Liver (tissue), 9 donors: ENCODE results near the gene DAB1. TPM values are rescaled to one million over a fixed set of nuclear protein-coding genes. Genes with fewer than 3 reads are reported as not detected.

ENCODE experiments used
- DNase-seq: peaks from one replicate; pipeline ENCODE4 v3.0.0-alpha.2; 2017; ENCODE audit warnings: low spot score
- H3K27ac ChIP-seq, 2 donors: one replicate each; pipeline ENCODE4 v1.7.0; 2013; ENCODE audit warnings: inconsistent platforms in 2 of 2, low read length in 2 of 2, control low read depth in 1 of 2, low read depth in 1 of 2, mild to moderate bottlenecking in 1 of 2
- H3K27me3 ChIP-seq, 4 donors: one replicate each; pipeline versions ENCODE4 v1.6.1 to v1.7.0; 2013; ENCODE audit warnings: low read length in 3 of 4, inconsistent platforms in 1 of 4, mild to moderate bottlenecking in 1 of 4, moderate library complexity in 1 of 4; ENCODE audit not compliant: control insufficient read depth in 4 of 4, insufficient read depth in 4 of 4
- H3K36me3 ChIP-seq, 4 donors: one replicate each; pipeline versions ENCODE4 v1.6.1 to v1.7.0; 2013; ENCODE audit warnings: low read length in 3 of 4, mild to moderate bottlenecking in 3 of 4, low read depth in 1 of 4, moderate library complexity in 1 of 4; ENCODE audit not compliant: control insufficient read depth in 4 of 4, insufficient read depth in 3 of 4
- H3K4me1 ChIP-seq, 4 donors: one replicate each; pipeline versions ENCODE4 v1.6.1 to v1.7.0; 2013; ENCODE audit warnings: low read length in 3 of 4, mild to moderate bottlenecking in 3 of 4, moderate library complexity in 1 of 4; ENCODE audit not compliant: control insufficient read depth in 4 of 4, insufficient read depth in 4 of 4
- H3K4me3 ChIP-seq, 3 donors: one replicate each; pipeline versions ENCODE4 v1.6.1 to v1.7.0; 2013; ENCODE audit warnings: low read length in 3 of 3, control low read depth in 1 of 3, low read depth in 1 of 3, mild to moderate bottlenecking in 1 of 3
- H3K9ac ChIP-seq, 2 donors: one replicate each; pipeline ENCODE4 v1.7.0; 2013; ENCODE audit warnings: low read length in 2 of 2, mild to moderate bottlenecking in 2 of 2, moderate library complexity in 2 of 2, control low read depth in 1 of 2, low read depth in 1 of 2
- H3K9me3 ChIP-seq, 4 donors: one replicate each; pipeline versions ENCODE4 v1.6.1 to v1.7.0; 2013; ENCODE audit warnings: low read length in 3 of 4; ENCODE audit not compliant: control insufficient read depth in 4 of 4
- EGR1 ChIP-seq, 2 donors: IDR thresholded peaks; 2 replicates each; pipeline ENCODE4 v1.6.1; 2016 to 2018; ENCODE audit warnings: antibody characterized with exemption in 2 of 2, low read depth in 2 of 2
- FOXA1 ChIP-seq: IDR thresholded peaks from 2 replicates; pipeline ENCODE4 v1.6.1; 2016; ENCODE audit warnings: antibody characterized with exemption
- FOXA2 ChIP-seq: IDR thresholded peaks from 2 replicates; pipeline ENCODE4 v1.6.1; 2016; ENCODE audit warnings: antibody characterized with exemption
- GABPA ChIP-seq, 2 donors: IDR thresholded peaks in 1 of 2; conservative IDR thresholded peaks in 1 of 2; 2 replicates each; pipeline ENCODE4 v1.6.1; 2016; ENCODE audit warnings: antibody characterized with exemption in 2 of 2, mild to moderate bottlenecking in 1 of 2, moderate library complexity in 1 of 2
- HNF4A ChIP-seq, 2 donors: conservative IDR thresholded peaks; 2 replicates each; pipeline ENCODE4 v1.6.1; 2016; ENCODE audit warnings: antibody characterized with exemption in 2 of 2, mild to moderate bottlenecking in 2 of 2
- HNF4G ChIP-seq: IDR thresholded peaks from 2 replicates; pipeline ENCODE4 v1.6.1; 2016; ENCODE audit warnings: antibody characterized with exemption
- JUND ChIP-seq, 2 donors: IDR thresholded peaks; 2 replicates each; pipeline ENCODE4 v1.6.1; 2016; ENCODE audit warnings: antibody characterized with exemption in 2 of 2
- NR2F2 ChIP-seq: IDR thresholded peaks from 2 replicates; pipeline ENCODE4 v1.6.1; 2016; ENCODE audit warnings: antibody characterized with exemption
- RAD21 ChIP-seq, 2 donors: IDR thresholded peaks; 2 replicates each; pipeline ENCODE4 v1.6.1; 2016; ENCODE audit warnings: antibody characterized with exemption in 2 of 2, mild to moderate bottlenecking in 2 of 2
- RXRA ChIP-seq, 2 donors: IDR thresholded peaks; 2 replicates each; pipeline ENCODE4 v1.6.1; 2017 to 2018; ENCODE audit warnings: antibody characterized with exemption in 2 of 2, mild to moderate bottlenecking in 1 of 2
- SP1 ChIP-seq: IDR thresholded peaks from 2 replicates; pipeline ENCODE4 v1.6.1; 2018; ENCODE audit warnings: antibody characterized with exemption, mild to moderate bottlenecking
- YY1 ChIP-seq: IDR thresholded peaks from 2 replicates; pipeline ENCODE4 v1.6.1; 2016; ENCODE audit warnings: antibody characterized with exemption, mild to moderate bottlenecking
- WGBS: extraction: QIAGEN DNeasy Blood & Tissue Kit; methylation state at CpG from one replicate; pipeline ENCODE4 v1.1.7; 2013; 5-methylcytosine and 5-hydroxymethylcytosine counted together
- polyA plus RNA-seq, 2 donors: library from polyadenylated mRNA; stranded (reverse) in 1 of 2; unstranded in 1 of 2; fragments of 200-250 nt in 1 of 2; fragments of >200 nt in 1 of 2; fragmentation: Nextera tagmentation in 1 of 2; extraction: Ambion mirVana in 1 of 2; gene quantifications; one replicate each; pipeline versions ENCODE4 v1.2.1 to v1.2.3, GENCODE V29; 2013 to 2015
- total RNA-seq, 2 donors: library from RNA; depleted of rRNA; stranded (reverse); fragments of >200 nt; gene quantifications; one replicate each; pipeline ENCODE4 v1.2.3, GENCODE V29; 2014
- TF ChIP-seq, protein P1 (sequence below): fragments of 150-350 bp; IDR thresholded peaks from 2 replicates; pipeline ENCODE4 v1.5.1; 2017; ENCODE audit warnings: improper control_type of control experiment, low read depth, low read length; ENCODE audit not compliant: missing input control
- TF ChIP-seq, protein P2 (sequence below): IDR thresholded peaks from 2 replicates; pipeline ENCODE4 v1.6.1; 2016; ENCODE audit warnings: antibody characterized with exemption
- TF ChIP-seq, protein P3 (sequence below): IDR thresholded peaks from 2 replicates; pipeline ENCODE4 v1.6.1; 2016; ENCODE audit warnings: antibody characterized with exemption
- TF ChIP-seq, protein P4 (sequence below): IDR thresholded peaks from 2 replicates; pipeline ENCODE4 v1.6.1; 2016; ENCODE audit warnings: antibody characterized with exemption, mild to moderate bottlenecking
- donor health status: healthy.
- donor health status: healthy.
- donor health status: healthy.
- donor health status: healthy.
- donor health status: healthy.

DAB1 gene
- total and polyA plus RNA-seq, 4 donors = 0.54 to 1.7 (median 1.2) TPM

- TF ChIP-seq RAD21 (IDR thresholded peaks at IDR 0.05) = peak; percentile 85 to 89
- TF ChIP-seq FOXA1 = no peak
- peak; percentile 24 to 56 for TF ChIP-seq HNF4A (conservative IDR thresholded peaks at IDR 0.05)
- TF ChIP-seq RXRA (IDR thresholded peaks at IDR 0.05) = peak in 1 of 2 donors; percentile 15
- TF ChIP-seq, protein P1, sequence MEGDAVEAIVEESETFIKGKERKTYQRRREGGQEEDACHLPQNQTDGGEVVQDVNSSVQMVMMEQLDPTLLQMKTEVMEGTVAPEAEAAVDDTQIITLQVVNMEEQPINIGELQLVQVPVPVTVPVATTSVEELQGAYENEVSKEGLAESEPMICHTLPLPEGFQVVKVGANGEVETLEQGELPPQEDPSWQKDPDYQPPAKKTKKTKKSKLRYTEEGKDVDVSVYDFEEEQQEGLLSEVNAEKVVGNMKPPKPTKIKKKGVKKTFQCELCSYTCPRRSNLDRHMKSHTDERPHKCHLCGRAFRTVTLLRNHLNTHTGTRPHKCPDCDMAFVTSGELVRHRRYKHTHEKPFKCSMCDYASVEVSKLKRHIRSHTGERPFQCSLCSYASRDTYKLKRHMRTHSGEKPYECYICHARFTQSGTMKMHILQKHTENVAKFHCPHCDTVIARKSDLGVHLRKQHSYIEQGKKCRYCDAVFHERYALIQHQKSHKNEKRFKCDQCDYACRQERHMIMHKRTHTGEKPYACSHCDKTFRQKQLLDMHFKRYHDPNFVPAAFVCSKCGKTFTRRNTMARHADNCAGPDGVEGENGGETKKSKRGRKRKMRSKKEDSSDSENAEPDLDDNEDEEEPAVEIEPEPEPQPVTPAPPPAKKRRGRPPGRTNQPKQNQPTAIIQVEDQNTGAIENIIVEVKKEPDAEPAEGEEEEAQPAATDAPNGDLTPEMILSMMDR = peak; percentile 41
- peak in 1 of 2 donors; percentile 8 for TF ChIP-seq JUND (IDR thresholded peaks at IDR 0.05)
- TF ChIP-seq FOXA2 = no peak
- Histone ChIP-seq H3K9ac (no peak overlapping the region), H3K36me3 (no peaks in the 10 kb centered on the region), H3K27me3 (no peaks in the 10 kb centered on the region), H3K9me3 (no peaks in the 10 kb centered on the region), H3K4me1 (peaks cover 0 to 18% (median 9%) of the 10 kb centered on the region in 4 donors), H3K27ac (no peak overlapping the region), H3K4me3 (no peak overlapping the region)
- WGBS = 51% methylated on average over 1 of the region's 1 CpG
- no peak for DNase-seq
These were observed 362.5 kb downstream of the DAB1 start for GRCh38 chr1:57061369-57061768.

DNA sequence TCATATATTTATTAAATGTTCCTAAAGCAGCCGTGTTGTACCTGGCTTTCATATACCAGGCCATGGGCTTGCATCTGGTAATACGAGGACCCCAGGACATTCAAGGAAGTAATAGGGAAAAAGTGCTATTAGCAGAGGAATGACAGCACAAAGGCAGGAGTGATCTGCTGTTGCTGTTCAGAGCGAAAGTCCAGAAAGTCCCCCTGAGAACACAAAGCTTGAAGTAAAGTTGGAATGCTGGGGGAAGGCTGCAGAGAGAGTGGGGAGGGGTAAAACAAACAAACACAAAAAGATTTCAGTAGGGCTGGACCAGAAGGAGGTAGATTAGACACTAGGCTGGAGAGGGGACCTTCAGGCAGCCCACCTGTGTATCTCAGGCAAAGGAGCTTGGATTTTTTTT is 363.4 kb downstream of the DAB1 start:
- no peak for DNase-seq
- 91% methylated on average over 3 of the region's 3 CpGs for WGBS

DNA sequence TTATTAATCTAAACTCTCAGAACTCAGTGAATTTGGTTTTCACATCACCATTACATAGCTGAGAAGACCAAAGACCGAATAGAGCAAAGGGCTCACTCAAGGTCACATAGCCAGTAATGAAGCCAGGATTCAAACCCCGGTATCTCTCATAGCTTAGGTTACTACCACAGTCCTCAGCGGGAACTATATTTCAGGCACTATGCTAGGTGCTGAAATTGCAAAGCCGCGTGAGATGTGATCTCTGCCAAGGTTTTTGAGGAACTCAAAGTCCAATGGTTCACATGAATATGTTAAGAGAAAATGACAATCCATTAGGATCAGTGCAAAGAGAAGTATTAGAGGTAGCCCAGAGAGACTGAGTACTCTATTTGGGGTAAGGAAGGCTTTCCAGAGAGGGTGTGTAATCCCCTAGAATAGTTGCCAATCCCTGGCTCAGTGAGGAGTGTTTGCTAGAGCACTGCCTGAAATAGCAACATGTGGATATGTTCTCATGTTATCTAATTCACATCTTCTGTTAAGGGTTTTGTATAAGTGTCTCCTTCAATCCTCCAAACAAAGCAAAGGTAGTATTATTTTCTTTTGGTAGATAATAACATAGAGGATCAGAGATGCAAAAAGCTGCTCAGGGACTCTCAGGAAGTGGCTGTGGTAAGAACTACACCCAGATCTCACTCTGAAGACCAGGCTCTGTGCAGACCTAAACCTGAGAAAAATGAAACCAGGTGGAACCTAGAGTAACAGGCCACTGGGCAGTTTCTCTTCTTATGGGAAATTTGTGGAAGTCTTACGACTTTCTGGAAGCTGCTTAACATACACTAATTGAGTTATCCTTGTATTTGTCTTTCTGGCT is 365.0 kb downstream of the DAB1 start:
- Histone ChIP-seq H3K36me3 (no peaks in the 10 kb centered on the region), H3K9ac (no peak overlapping the region), H3K27ac (peak overlapping the region; percentile 21 to 62), H3K4me3 (no peak overlapping the region), H3K27me3 (no peaks in the 10 kb centered on the region), H3K4me1 (peaks cover 0 to 18% (median 9%) of the 10 kb centered on the region in 4 donors), H3K9me3 (no peaks in the 10 kb centered on the region)
- 34% methylated on average over 6 of the region's 6 CpGs for WGBS
- DNase-seq = no peak
- TF ChIP-seq NR2F2 (no peak), FOXA1 (no peak), HNF4G (peak; percentile 50), RXRA (IDR thresholded peaks at IDR 0.05) (peak; percentile 40 to 47), YY1 (peak; percentile 44), EGR1 (IDR thresholded peaks at IDR 0.05; ENCODE audit: low read depth in 2 of 2) (no peak), SP1 (peak; percentile 36), JUND (IDR thresholded peaks at IDR 0.05) (no peak), RAD21 (IDR thresholded peaks at IDR 0.05) (peak; percentile 40 to 61), FOXA2 (peak; percentile 31), HNF4A (conservative IDR thresholded peaks at IDR 0.05) (peak; percentile 80 to 87), GABPA (IDR thresholded peaks at IDR 0.05 in 1 of 2, conservative IDR thresholded peaks at IDR 0.05 in 1 of 2) (no peak)
- TF ChIP-seq, protein P1 = no peak
- TF ChIP-seq, protein P2, sequence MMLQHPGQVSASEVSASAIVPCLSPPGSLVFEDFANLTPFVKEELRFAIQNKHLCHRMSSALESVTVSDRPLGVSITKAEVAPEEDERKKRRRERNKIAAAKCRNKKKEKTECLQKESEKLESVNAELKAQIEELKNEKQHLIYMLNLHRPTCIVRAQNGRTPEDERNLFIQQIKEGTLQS = no peak
- TF ChIP-seq, protein P3, sequence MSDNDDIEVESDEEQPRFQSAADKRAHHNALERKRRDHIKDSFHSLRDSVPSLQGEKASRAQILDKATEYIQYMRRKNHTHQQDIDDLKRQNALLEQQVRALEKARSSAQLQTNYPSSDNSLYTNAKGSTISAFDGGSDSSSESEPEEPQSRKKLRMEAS = peak; percentile 64

More for the DNA sequence above, 363.4 kb downstream of the DAB1 start:
- H3K4me3 ChIP-seq = no peak overlapping the region
- H3K36me3 ChIP-seq = no peaks in the 10 kb centered on the region
- TF ChIP-seq RXRA (IDR thresholded peaks at IDR 0.05) = no peak
- TF ChIP-seq, protein P4, sequence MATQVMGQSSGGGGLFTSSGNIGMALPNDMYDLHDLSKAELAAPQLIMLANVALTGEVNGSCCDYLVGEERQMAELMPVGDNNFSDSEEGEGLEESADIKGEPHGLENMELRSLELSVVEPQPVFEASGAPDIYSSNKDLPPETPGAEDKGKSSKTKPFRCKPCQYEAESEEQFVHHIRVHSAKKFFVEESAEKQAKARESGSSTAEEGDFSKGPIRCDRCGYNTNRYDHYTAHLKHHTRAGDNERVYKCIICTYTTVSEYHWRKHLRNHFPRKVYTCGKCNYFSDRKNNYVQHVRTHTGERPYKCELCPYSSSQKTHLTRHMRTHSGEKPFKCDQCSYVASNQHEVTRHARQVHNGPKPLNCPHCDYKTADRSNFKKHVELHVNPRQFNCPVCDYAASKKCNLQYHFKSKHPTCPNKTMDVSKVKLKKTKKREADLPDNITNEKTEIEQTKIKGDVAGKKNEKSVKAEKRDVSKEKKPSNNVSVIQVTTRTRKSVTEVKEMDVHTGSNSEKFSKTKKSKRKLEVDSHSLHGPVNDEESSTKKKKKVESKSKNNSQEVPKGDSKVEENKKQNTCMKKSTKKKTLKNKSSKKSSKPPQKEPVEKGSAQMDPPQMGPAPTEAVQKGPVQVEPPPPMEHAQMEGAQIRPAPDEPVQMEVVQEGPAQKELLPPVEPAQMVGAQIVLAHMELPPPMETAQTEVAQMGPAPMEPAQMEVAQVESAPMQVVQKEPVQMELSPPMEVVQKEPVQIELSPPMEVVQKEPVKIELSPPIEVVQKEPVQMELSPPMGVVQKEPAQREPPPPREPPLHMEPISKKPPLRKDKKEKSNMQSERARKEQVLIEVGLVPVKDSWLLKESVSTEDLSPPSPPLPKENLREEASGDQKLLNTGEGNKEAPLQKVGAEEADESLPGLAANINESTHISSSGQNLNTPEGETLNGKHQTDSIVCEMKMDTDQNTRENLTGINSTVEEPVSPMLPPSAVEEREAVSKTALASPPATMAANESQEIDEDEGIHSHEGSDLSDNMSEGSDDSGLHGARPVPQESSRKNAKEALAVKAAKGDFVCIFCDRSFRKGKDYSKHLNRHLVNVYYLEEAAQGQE = no peak
- no peaks in the 10 kb centered on the region for H3K9me3 ChIP-seq
- H3K9ac ChIP-seq = no peak overlapping the region
- no peaks in the 10 kb centered on the region for H3K27me3 ChIP-seq
- no peak overlapping the region for H3K27ac ChIP-seq
- peaks cover 0 to 18% (median 9%) of the 10 kb centered on the region in 4 donors for H3K4me1 ChIP-seq
